ENCODE results near the gene CNIH1. TPM values are rescaled to one million over a fixed set of nuclear protein-coding genes. Genes with fewer than 3 reads are reported as not detected.
"Not testable (repeated sequence)": the region's sequence is repeated elsewhere in the genome, so short reads cannot be mapped to it uniquely, and the experiment has no call there.

CNIH1 gene
- total RNA-seq, 4 donors from 2014 or later = 40.8 to 184 (median 152) TPM

- Histone ChIP-seq H3K4me1 (no peaks in the 10 kb centered on the region), H3K27me3 (no peaks in the 10 kb centered on the region), H3K36me3 (no peaks in the 10 kb centered on the region), H3K4me3 (no peak overlapping the region), H3K27ac (no peak overlapping the region), H3K9me3 (no peaks in the 10 kb centered on the region)
- 78 to 79% methylated on average over 3 to 5 of the region's 5 CpGs for WGBS, 2 donors (ENCODE audit: low coverage in 1 of 2)
- in situ Hi-C loops (cut with MboI; ENCODE audit: low pct_ligation_motif_present in 1 of 4, low pct_unique_long_range_greater_than_20kb in 1 of 4, low sequenced_read_pairs in 3 of 4) = no loop called here
- no peak for TF ChIP-seq POLR2A (IDR thresholded peaks at IDR 0.05)
- TF ChIP-seq POLR2AphosphoS5 (IDR thresholded peaks at IDR 0.05) = no peak
- TF ChIP-seq EP300 (IDR thresholded peaks at IDR 0.05; ENCODE audit: low read depth) = no peak
- no peak for TF ChIP-seq CTCF (IDR thresholded peaks at IDR 0.05)
- no peak for DNase-seq
- intact Hi-C loops (cut with DNase I; ENCODE audit: low total_unique reads) = no loop called here
Measured at GRCh38 chr14:54387328-54387727, 53.8 kb downstream of the CNIH1 start.

- Histone ChIP-seq H3K27ac (no peak overlapping the region), H3K36me3 (no peaks in the 10 kb centered on the region), H3K4me1 (no peaks in the 10 kb centered on the region), H3K27me3 (no peaks in the 10 kb centered on the region), H3K9me3 (no peaks in the 10 kb centered on the region), H3K4me3 (no peak overlapping the region)
- intact Hi-C loops (cut with DNase I; ENCODE audit: low total_unique reads) = no loop called here
- no peak for DNase-seq
- in situ Hi-C loops (cut with MboI; ENCODE audit: low pct_ligation_motif_present in 1 of 4, low pct_unique_long_range_greater_than_20kb in 1 of 4, low sequenced_read_pairs in 3 of 4) = no loop called here
- no peak for TF ChIP-seq CTCF (IDR thresholded peaks at IDR 0.05)
- TF ChIP-seq POLR2A (IDR thresholded peaks at IDR 0.05) = no peak
- no peak for TF ChIP-seq POLR2AphosphoS5 (IDR thresholded peaks at IDR 0.05)
- TF ChIP-seq EP300 (IDR thresholded peaks at IDR 0.05; ENCODE audit: low read depth) = no peak
- WGBS, 2 donors (ENCODE audit: low coverage in 1 of 2) = 97% methylated on average over 4 of the region's 4 CpGs; no CpG with 5 or more reads in 1 of the 2 donors
Measured at GRCh38 chr14:54385556-54385955, 55.6 kb downstream of the CNIH1 start.

GRCh38 chr14:54383835-54384234 is 57.3 kb downstream of the CNIH1 start:
- no peaks in the 10 kb centered on the region for H3K9me3 ChIP-seq
- TF ChIP-seq POLR2AphosphoS5 (IDR thresholded peaks at IDR 0.05) = no peak
- TF ChIP-seq EP300 (IDR thresholded peaks at IDR 0.05; ENCODE audit: low read depth) = no peak
- TF ChIP-seq CTCF (IDR thresholded peaks at IDR 0.05) = no peak
- WGBS, 2 donors (ENCODE audit: low coverage in 1 of 2) = 91% methylated on average over 4 of the region's 4 CpGs; no CpG with 5 or more reads in 1 of the 2 donors
- H3K27ac ChIP-seq = no peak overlapping the region
- H3K4me1 ChIP-seq = no peaks in the 10 kb centered on the region
- intact Hi-C loops (cut with DNase I; ENCODE audit: low total_unique reads) (no loop called here), in situ Hi-C loops (cut with MboI; ENCODE audit: low pct_ligation_motif_present in 1 of 4, low pct_unique_long_range_greater_than_20kb in 1 of 4, low sequenced_read_pairs in 3 of 4) (no loop called here)
- H3K27me3 ChIP-seq = no peaks in the 10 kb centered on the region
- no peak for DNase-seq
- H3K36me3 ChIP-seq = no peaks in the 10 kb centered on the region
- H3K4me3 ChIP-seq = no peak overlapping the region

GRCh38 chr14:54381821-54382220 is 59.4 kb downstream of the CNIH1 start:
- no peak for DNase-seq
- H3K4me3 ChIP-seq = no peak overlapping the region
- H3K36me3 ChIP-seq = no peaks in the 10 kb centered on the region
- intact Hi-C loops (cut with DNase I; ENCODE audit: low total_unique reads) (no loop called here), in situ Hi-C loops (cut with MboI; ENCODE audit: low pct_ligation_motif_present in 1 of 4, low pct_unique_long_range_greater_than_20kb in 1 of 4, low sequenced_read_pairs in 3 of 4) (no loop called here)
- no peaks in the 10 kb centered on the region for H3K27me3 ChIP-seq
- no peaks in the 10 kb centered on the region for H3K9me3 ChIP-seq
- TF ChIP-seq POLR2AphosphoS5 (IDR thresholded peaks at IDR 0.05) (no peak), EP300 (IDR thresholded peaks at IDR 0.05; ENCODE audit: low read depth) (no peak), POLR2A (IDR thresholded peaks at IDR 0.05) (no peak), CTCF (IDR thresholded peaks at IDR 0.05) (no peak)
- H3K27ac ChIP-seq = no peak overlapping the region
- H3K4me1 ChIP-seq = no peaks in the 10 kb centered on the region

- H3K4me1 ChIP-seq; H3K27ac ChIP-seq; H3K27me3 ChIP-seq; H3K4me3 ChIP-seq; in situ Hi-C loops (cut with MboI; ENCODE audit: low pct_ligation_motif_present in 1 of 4, low pct_unique_long_range_greater_than_20kb in 1 of 4, low sequenced_read_pairs in 3 of 4); intact Hi-C loops (cut with DNase I; ENCODE audit: low total_unique reads); DNase-seq; H3K36me3 ChIP-seq; H3K9me3 ChIP-seq: not testable (repeated sequence)
- 55 to 65% methylated on average over 3 of the region's 3 CpGs for WGBS, 2 donors (ENCODE audit: low coverage in 1 of 2)
Measured at GRCh38 chr14:54380558-54380957, 60.6 kb downstream of the CNIH1 start.

- H3K4me1 ChIP-seq; in situ Hi-C loops (cut with MboI; ENCODE audit: low pct_ligation_motif_present in 1 of 4, low pct_unique_long_range_greater_than_20kb in 1 of 4, low sequenced_read_pairs in 3 of 4); H3K36me3 ChIP-seq; H3K27me3 ChIP-seq; H3K4me3 ChIP-seq; H3K9me3 ChIP-seq; intact Hi-C loops (cut with DNase I; ENCODE audit: low total_unique reads); H3K27ac ChIP-seq; DNase-seq: not testable (repeated sequence)
- WGBS, 2 donors (ENCODE audit: low coverage in 1 of 2) = 66 to 71% methylated on average over 5 of the region's 5 CpGs
Measured at GRCh38 chr14:54378893-54379292, 62.3 kb downstream of the CNIH1 start.

Measured in transverse colon (tissue), 4 donors.